ENCODE data around the gene RNF212B.

RNF212B gene

DNA sequence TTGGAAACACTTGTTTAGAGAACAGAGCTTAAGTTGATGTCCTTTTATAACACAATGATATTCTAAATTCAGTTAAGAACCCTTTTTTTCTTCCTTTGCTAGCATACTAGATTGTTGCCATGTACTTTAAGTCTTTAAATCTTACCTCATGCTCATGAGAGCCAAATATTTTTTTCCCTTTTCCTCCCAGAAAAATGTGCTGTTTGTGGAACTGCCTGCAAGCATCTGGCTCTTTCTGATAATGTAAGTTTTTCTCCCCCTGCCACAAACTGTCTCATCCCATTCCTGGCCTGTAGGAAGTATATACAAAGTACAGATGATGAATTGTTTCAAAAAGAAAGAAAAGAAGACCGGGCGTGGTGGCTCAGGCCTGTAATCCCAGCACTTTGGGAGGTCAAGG is 5.3 kb downstream of the RNF212B start:
- Histone ChIP-seq H3K79me2 (ENCODE audit: control insufficient read depth, low read length) (no peaks in the 10 kb centered on the region), H3K4me2 (ENCODE audit: low read length) (no peak overlapping the region), H3F3A (ENCODE audit: control insufficient read depth, insufficient read depth) (no peaks in the 10 kb centered on the region), H3K36me3 (ENCODE audit: control insufficient read depth, low read length) (no peaks in the 10 kb centered on the region), H4K20me1 (ENCODE audit: control insufficient read depth, insufficient read depth, low read depth, low read length) (no peaks in the 10 kb centered on the region), H3K9me2 (replicated peaks; ENCODE audit: control insufficient read depth, low read length) (no peaks in the 10 kb centered on the region), H3K27me3 (ENCODE audit: control insufficient read depth, low read length) (peaks cover 8% of the 10 kb centered on the region; the same call in 1 of the 2 replicates), H3K4me3 (ENCODE audit: low read length) (no peak overlapping the region), H3K27ac (ENCODE audit: low read depth, low read length) (no peak overlapping the region), H3K4me1 (ENCODE audit: control insufficient read depth, low read length) (no peaks in the 10 kb centered on the region), H3K9me3 (ENCODE audit: control insufficient read depth, insufficient read depth, low read length) (no peaks in the 10 kb centered on the region)
- no peak for TF ChIP-seq EZH2phosphoT487 (IDR thresholded peaks at IDR 0.05; ENCODE audit: borderline replicate concordance, low read length)
- TF ChIP-seq, protein P1, sequence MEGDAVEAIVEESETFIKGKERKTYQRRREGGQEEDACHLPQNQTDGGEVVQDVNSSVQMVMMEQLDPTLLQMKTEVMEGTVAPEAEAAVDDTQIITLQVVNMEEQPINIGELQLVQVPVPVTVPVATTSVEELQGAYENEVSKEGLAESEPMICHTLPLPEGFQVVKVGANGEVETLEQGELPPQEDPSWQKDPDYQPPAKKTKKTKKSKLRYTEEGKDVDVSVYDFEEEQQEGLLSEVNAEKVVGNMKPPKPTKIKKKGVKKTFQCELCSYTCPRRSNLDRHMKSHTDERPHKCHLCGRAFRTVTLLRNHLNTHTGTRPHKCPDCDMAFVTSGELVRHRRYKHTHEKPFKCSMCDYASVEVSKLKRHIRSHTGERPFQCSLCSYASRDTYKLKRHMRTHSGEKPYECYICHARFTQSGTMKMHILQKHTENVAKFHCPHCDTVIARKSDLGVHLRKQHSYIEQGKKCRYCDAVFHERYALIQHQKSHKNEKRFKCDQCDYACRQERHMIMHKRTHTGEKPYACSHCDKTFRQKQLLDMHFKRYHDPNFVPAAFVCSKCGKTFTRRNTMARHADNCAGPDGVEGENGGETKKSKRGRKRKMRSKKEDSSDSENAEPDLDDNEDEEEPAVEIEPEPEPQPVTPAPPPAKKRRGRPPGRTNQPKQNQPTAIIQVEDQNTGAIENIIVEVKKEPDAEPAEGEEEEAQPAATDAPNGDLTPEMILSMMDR (IDR thresholded peaks at IDR 0.05; ENCODE audit: low read depth, low read length, poor library complexity, severe bottlenecking): no peak

DNA sequence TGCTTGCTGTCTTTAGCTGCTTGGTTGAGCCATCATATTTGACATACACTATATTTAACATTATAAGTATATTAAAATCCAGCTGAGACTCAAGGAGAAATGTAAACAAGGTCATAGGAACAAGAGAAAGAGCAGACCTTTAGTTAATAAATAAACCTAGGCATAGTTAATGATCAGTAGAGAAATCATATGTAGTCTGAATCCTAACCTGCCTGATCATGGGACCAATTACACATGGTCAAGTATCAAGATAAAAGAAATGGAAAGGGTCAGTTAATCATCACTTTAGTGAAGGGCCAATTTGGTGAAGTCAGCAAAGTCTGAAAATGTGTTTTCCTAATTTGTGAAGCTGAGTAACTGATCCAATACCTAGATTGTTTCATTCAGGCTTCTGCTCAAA is 7.5 kb downstream of the RNF212B start:
- Histone ChIP-seq H4K20me1 (ENCODE audit: control insufficient read depth, insufficient read depth, low read depth, low read length) (no peaks in the 10 kb centered on the region), H3K27me3 (ENCODE audit: control insufficient read depth, low read length) (peaks cover 8% of the 10 kb centered on the region; the same call in 1 of the 2 replicates), H3K36me3 (ENCODE audit: control insufficient read depth, low read length) (no peaks in the 10 kb centered on the region), H3K79me2 (ENCODE audit: control insufficient read depth, low read length) (no peaks in the 10 kb centered on the region), H3K4me2 (ENCODE audit: low read length) (no peak overlapping the region), H3F3A (ENCODE audit: control insufficient read depth, insufficient read depth) (no peaks in the 10 kb centered on the region), H3K9me2 (replicated peaks; ENCODE audit: control insufficient read depth, low read length) (no peaks in the 10 kb centered on the region), H3K9me3 (ENCODE audit: control insufficient read depth, insufficient read depth, low read length) (no peaks in the 10 kb centered on the region), H3K27ac (ENCODE audit: low read depth, low read length) (no peak overlapping the region), H3K4me1 (ENCODE audit: control insufficient read depth, low read length) (no peaks in the 10 kb centered on the region), H3K4me3 (ENCODE audit: low read length) (no peak overlapping the region)
- no peak for TF ChIP-seq EZH2phosphoT487 (IDR thresholded peaks at IDR 0.05; ENCODE audit: borderline replicate concordance, low read length)
- TF ChIP-seq, protein P1 (IDR thresholded peaks at IDR 0.05; ENCODE audit: low read depth, low read length, poor library complexity, severe bottlenecking): no peak

DNA sequence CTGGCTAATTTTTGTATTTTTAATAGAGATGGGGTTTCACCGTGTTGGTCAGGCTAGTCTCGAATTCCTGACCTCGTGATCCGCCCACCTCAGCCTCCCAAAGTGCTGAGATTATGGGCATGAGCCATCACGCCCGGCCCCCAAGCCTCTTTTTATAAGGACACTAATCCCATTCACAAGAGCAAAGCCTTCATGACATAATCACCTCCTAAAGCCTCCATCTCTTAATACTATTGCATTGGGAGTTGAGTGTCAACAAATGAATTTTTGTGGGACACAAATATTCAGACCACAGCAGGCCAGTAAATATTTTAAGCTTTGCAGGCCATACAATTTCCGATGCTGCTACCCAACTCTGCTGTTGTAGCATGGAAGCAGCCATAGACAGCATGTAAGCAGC is 10.9 kb downstream of the RNF212B start:
- no peak for TF ChIP-seq EZH2phosphoT487 (IDR thresholded peaks at IDR 0.05; ENCODE audit: borderline replicate concordance, low read length)
- TF ChIP-seq, protein P1 (IDR thresholded peaks at IDR 0.05; ENCODE audit: low read depth, low read length, poor library complexity, severe bottlenecking): no peak
- no peaks in the 10 kb centered on the region for H3F3A ChIP-seq (ENCODE audit: control insufficient read depth, insufficient read depth)

More for the DNA sequence above, 10.9 kb downstream of the RNF212B start:
- Histone ChIP-seq H3K4me3 (ENCODE audit: low read length) (no peak overlapping the region), H3K9me3 (ENCODE audit: control insufficient read depth, insufficient read depth, low read length) (no peaks in the 10 kb centered on the region), H3K27ac (ENCODE audit: low read depth, low read length) (no peak overlapping the region), H3K4me1 (ENCODE audit: control insufficient read depth, low read length) (no peaks in the 10 kb centered on the region), H3K9me2 (replicated peaks; ENCODE audit: control insufficient read depth, low read length) (no peaks in the 10 kb centered on the region), H3K79me2 (ENCODE audit: control insufficient read depth, low read length) (no peaks in the 10 kb centered on the region), H4K20me1 (ENCODE audit: control insufficient read depth, insufficient read depth, low read depth, low read length) (no peaks in the 10 kb centered on the region), H3K27me3 (ENCODE audit: control insufficient read depth, low read length) (peaks cover 13% of the 10 kb centered on the region), H3K36me3 (ENCODE audit: control insufficient read depth, low read length) (no peaks in the 10 kb centered on the region), H3K4me2 (ENCODE audit: low read length) (no peak overlapping the region)

Measured in DOHH2 (cell line).